HEK293T (cell line): ENCODE data around the gene FOXN1.

Experiments used
- FOXK2 ChIP-seq: fragments of 450-650 bp; IDR thresholded peaks from 2 replicates; pipeline ENCODE4 v1.6.1; 2016; ENCODE audit warnings: mild to moderate bottlenecking
- FOXM1 ChIP-seq: fragments of 450-650 bp; IDR thresholded peaks from 2 replicates; pipeline ENCODE4 v1.6.1; 2017; ENCODE audit warnings: mild to moderate bottlenecking, borderline replicate concordance
- HDGF ChIP-seq: fragments of 450-650 bp; IDR thresholded peaks from 2 replicates; pipeline ENCODE4 v1.6.1; 2017; ENCODE audit warnings: antibody characterized with exemption, borderline replicate concordance
- NFRKB ChIP-seq: fragments of 450-650 bp; IDR thresholded peaks from 2 replicates; pipeline ENCODE4 v1.6.1; 2016; ENCODE audit warnings: mild to moderate bottlenecking, moderate library complexity
- SP1 ChIP-seq: fragments of 450-650 bp; IDR thresholded peaks from 2 replicates; pipeline ENCODE4 v1.6.1; 2017

GRCh38 chr17:28549236-28550132 is 43.3 kb downstream of the FOXN1 start:
- no peak for TF ChIP-seq HDGF
- no peak for TF ChIP-seq FOXK2
- no peak for TF ChIP-seq NFRKB
- no peak for TF ChIP-seq FOXM1
- no peak for TF ChIP-seq SP1
